NCI-H446 (cell line): ENCODE measurements around the gene KCNJ14.
"Not testable (repeated sequence)": the region's sequence is repeated elsewhere in the genome, so short reads cannot be mapped to it uniquely, and the experiment has no call there.

ENCODE experiments used
- DNase-seq, 2 experiments: peaks; one replicate each; lab custom pipeline; 2025; lab: John Stamatoyannopoulos, UW

KCNJ14 gene

GRCh38 chr19:48488478-48488877 is 33.1 kb downstream of the KCNJ14 start:
- not testable (repeated sequence) for DNase-seq

- DNase-seq: peak; percentile 35 to 83
Observed at GRCh38 chr19:48489608-48490216, 34.3 kb downstream of the KCNJ14 start.

- DNase-seq: no peak
Observed at GRCh38 chr19:48490981-48491792, 35.8 kb downstream of the KCNJ14 start.

GRCh38 chr19:48491793-48492123 is 36.4 kb downstream of the KCNJ14 start:
- DNase-seq: no peak

- DNase-seq: peak; percentile 95 to 98
Observed at GRCh38 chr19:48492925-48493717, 37.7 kb downstream of the KCNJ14 start.

GRCh38 chr19:48493718-48494401 is 38.5 kb downstream of the KCNJ14 start:
- no peak for DNase-seq

GRCh38 chr19:48495396-48495795 is 40.0 kb downstream of the KCNJ14 start:
- DNase-seq: no peak

GRCh38 chr19:48496959-48497727 is 41.8 kb downstream of the KCNJ14 start:
- no peak for DNase-seq

GRCh38 chr19:48497728-48498594 is 42.6 kb downstream of the KCNJ14 start:
- DNase-seq: no peak

- DNase-seq: no peak
Observed at GRCh38 chr19:48498595-48499311, 43.4 kb downstream of the KCNJ14 start.

- no peak for DNase-seq
Observed at GRCh38 chr19:48499316-48500090, 44.1 kb downstream of the KCNJ14 start.

- DNase-seq: no peak
Observed at GRCh38 chr19:48500830-48501493, 45.6 kb downstream of the KCNJ14 start.

GRCh38 chr19:48501494-48502349 is 46.3 kb downstream of the KCNJ14 start:
- DNase-seq: no peak

GRCh38 chr19:48502350-48503018 is 47.1 kb downstream of the KCNJ14 start:
- no peak for DNase-seq

GRCh38 chr19:48506138-48506733 is 50.9 kb downstream of the KCNJ14 start:
- DNase-seq: peak in 1 of 2 experiments; percentile 64

GRCh38 chr19:48507911-48508439 is 52.6 kb downstream of the KCNJ14 start:
- no peak for DNase-seq
